ENCODE measurements around the gene CEP68. TPM values are rescaled to one million over a fixed set of nuclear protein-coding genes. Genes with fewer than 3 reads are reported as not detected.
A peak's percentile ranks its signal among the peaks of the same experiment; 100 is the strongest.

The CEP68 gene
- total RNA-seq, 1 experiment from 2014 or later = 14.0 TPM

GRCh38 chr2:65070856-65071255 lies 14.6 kb downstream of the CEP68 start:
- no peak overlapping the region for H3K4me3 ChIP-seq (ENCODE audit: low read depth, low read length)
- Mint-ChIP-seq H3K36me3 (ENCODE audit: insufficient read depth, unreplicated experiment) (peaks cover 62% of the 10 kb centered on the region), H3K27ac (ENCODE audit: unreplicated experiment) (no peak overlapping the region), H3K9me3 (ENCODE audit: unreplicated experiment) (no peaks in the 10 kb centered on the region), H3K4me3 (ENCODE audit: unreplicated experiment) (no peak overlapping the region), H3K27me3 (ENCODE audit: insufficient read depth, unreplicated experiment) (no peaks in the 10 kb centered on the region), H3K4me1 (ENCODE audit: low read depth, unreplicated experiment) (peaks cover 4% of the 10 kb centered on the region)
- TF ChIP-seq CTCF (IDR thresholded peaks at IDR 0.05; ENCODE audit: insufficient read depth in 1 of 2, low read depth in 1 of 2, low read length in 1 of 2, severe bottlenecking in 1 of 2, unreplicated experiment in 1 of 2) = no peak
- intact Hi-C loops (cut with micrococcal nuclease; ENCODE audit: unreplicated experiment) = no loop called here
- no TSS peak for BruUV-seq (replicated peaks)
- H3K27me3 ChIP-seq (replicated peaks; ENCODE audit: control insufficient read depth, insufficient read depth, low read length) = no peaks in the 10 kb centered on the region
- H3K4me1 ChIP-seq = peaks cover 2% of the 10 kb centered on the region; the same call in 1 of the 2 replicates
- peaks cover 5% of the 10 kb centered on the region for H3K36me3 ChIP-seq (ENCODE audit: control insufficient read depth, insufficient read depth, low read length)
- POLR2A ChIA-PET = no interaction called here
- CTCF ChIA-PET = interaction anchor here (0.6 to 2.4 kb wide), 3 partner anchors 29 to 116 kb away, joined by 4 to 14 read pairs (median 10); no protein-coding TSS in a partner anchor
- H3K9me3 ChIP-seq = no peaks in the 10 kb centered on the region
- DNase-seq = no peak

DNA sequence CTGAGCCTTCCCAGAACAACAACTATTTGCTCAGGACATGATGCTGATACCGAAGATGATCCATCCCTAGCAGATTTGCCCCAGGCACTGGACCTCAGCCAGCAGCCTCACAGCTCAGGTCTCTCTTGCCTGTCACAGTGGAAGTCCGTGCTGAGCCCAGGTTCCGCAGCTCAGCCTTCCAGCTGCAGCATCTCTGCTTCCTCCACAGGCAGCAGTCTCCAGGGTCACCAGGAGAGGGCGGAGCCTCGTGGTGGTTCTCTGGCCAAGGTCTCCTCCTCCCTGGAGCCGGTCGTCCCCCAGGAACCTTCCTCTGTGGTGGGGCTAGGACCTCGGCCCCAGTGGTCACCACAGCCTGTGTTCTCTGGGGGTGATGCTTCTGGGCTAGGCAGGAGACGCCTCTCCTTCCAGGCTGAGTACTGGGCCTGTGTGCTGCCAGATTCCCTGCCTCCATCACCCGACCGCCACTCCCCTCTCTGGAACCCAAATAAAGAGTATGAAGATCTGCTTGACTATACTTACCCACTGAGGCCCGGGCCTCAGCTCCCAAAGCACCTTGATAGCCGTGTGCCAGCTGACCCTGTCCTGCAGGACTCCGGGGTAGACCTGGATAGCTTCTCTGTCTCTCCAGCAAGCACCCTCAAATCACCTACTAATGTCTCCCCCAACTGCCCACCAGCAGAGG lies 15.4 kb downstream of the CEP68 start:
- H3K9me3 ChIP-seq = no peaks in the 10 kb centered on the region
- peak; percentile 18 to 20 for TF ChIP-seq CTCF (IDR thresholded peaks at IDR 0.05; ENCODE audit: insufficient read depth in 1 of 2, low read depth in 1 of 2, low read length in 1 of 2, severe bottlenecking in 1 of 2, unreplicated experiment in 1 of 2)
- intact Hi-C loops (cut with micrococcal nuclease; ENCODE audit: unreplicated experiment) = no loop called here
- H3K4me1 Mint-ChIP-seq (ENCODE audit: low read depth, unreplicated experiment) = peaks cover 9% of the 10 kb centered on the region
- peaks cover 67% of the 10 kb centered on the region for H3K36me3 Mint-ChIP-seq (ENCODE audit: insufficient read depth, unreplicated experiment)
- H3K27ac Mint-ChIP-seq (ENCODE audit: unreplicated experiment) = no peak overlapping the region
- H3K4me3 ChIP-seq (ENCODE audit: low read depth, low read length) = no peak overlapping the region
- no peaks in the 10 kb centered on the region for H3K27me3 ChIP-seq (replicated peaks; ENCODE audit: control insufficient read depth, insufficient read depth, low read length)
- peaks cover 8% of the 10 kb centered on the region for H3K4me1 ChIP-seq
- no peaks in the 10 kb centered on the region for H3K9me3 Mint-ChIP-seq (ENCODE audit: unreplicated experiment)
- CTCF ChIA-PET = interaction anchor here (0.6 to 2.4 kb wide), 5 partner anchors 28 to 232 kb away, joined by 3 to 14 read pairs (median 4); no protein-coding TSS in a partner anchor
- H3K36me3 ChIP-seq (ENCODE audit: control insufficient read depth, insufficient read depth, low read length) = peaks cover 7% of the 10 kb centered on the region
- H3K4me3 Mint-ChIP-seq (ENCODE audit: unreplicated experiment) = no peak overlapping the region
- peak in 1 of 2 experiments; percentile 50 for DNase-seq
- no peaks in the 10 kb centered on the region for H3K27me3 Mint-ChIP-seq (ENCODE audit: insufficient read depth, unreplicated experiment)
- BruUV-seq (replicated peaks) = no TSS peak
- POLR2A ChIA-PET = interaction anchor here (0.6 kb wide), 1 partner anchor 58 kb away, joined by 3 read pairs; the partner anchor contains the start of gene RAB1A

- peaks cover 9% of the 10 kb centered on the region for H3K4me1 Mint-ChIP-seq (ENCODE audit: low read depth, unreplicated experiment)
- peaks cover 8% of the 10 kb centered on the region for H3K4me1 ChIP-seq
- H3K27me3 Mint-ChIP-seq (ENCODE audit: insufficient read depth, unreplicated experiment) = no peaks in the 10 kb centered on the region
- H3K36me3 ChIP-seq (ENCODE audit: control insufficient read depth, insufficient read depth, low read length) = peaks cover 7% of the 10 kb centered on the region
- CTCF ChIA-PET = interaction anchor here (0.6 to 2.4 kb wide), 4 partner anchors 97 to 233 kb away, joined by 3 to 14 read pairs (median 4); no protein-coding TSS in a partner anchor
- POLR2A ChIA-PET = no interaction called here
- H3K9me3 ChIP-seq = no peaks in the 10 kb centered on the region
- H3K9me3 Mint-ChIP-seq (ENCODE audit: unreplicated experiment) = no peaks in the 10 kb centered on the region
- H3K36me3 Mint-ChIP-seq (ENCODE audit: insufficient read depth, unreplicated experiment) = peaks cover 72% of the 10 kb centered on the region
- no peak for DNase-seq
- no TSS peak for BruUV-seq (replicated peaks)
- no peak for TF ChIP-seq CTCF (IDR thresholded peaks at IDR 0.05; ENCODE audit: insufficient read depth in 1 of 2, low read depth in 1 of 2, low read length in 1 of 2, severe bottlenecking in 1 of 2, unreplicated experiment in 1 of 2)
- no peaks in the 10 kb centered on the region for H3K27me3 ChIP-seq (replicated peaks; ENCODE audit: control insufficient read depth, insufficient read depth, low read length)
- intact Hi-C loops (cut with micrococcal nuclease; ENCODE audit: unreplicated experiment) = no loop called here
- no peak overlapping the region for H3K27ac Mint-ChIP-seq (ENCODE audit: unreplicated experiment)
- H3K4me3 Mint-ChIP-seq (ENCODE audit: unreplicated experiment) = no peak overlapping the region
- no peak overlapping the region for H3K4me3 ChIP-seq (ENCODE audit: low read depth, low read length)
Observed at GRCh38 chr2:65072181-65072970, 16.2 kb downstream of the CEP68 start.

Measured in Caco-2 (cell line).